H1 (cell line): ENCODE measurements around the gene SNX12. TPM values are rescaled to one million over a fixed set of nuclear protein-coding genes. Genes with fewer than 3 reads are reported as not detected.

Experiments
- BRCA1 ChIP-seq: IDR thresholded peaks from 2 replicates; pipeline ENCODE4 v1.6.1; 2012; ENCODE audit warnings: low read depth, low read length, improper control_type of control experiment
- SIRT6 ChIP-seq: IDR thresholded peaks from one replicate; pipeline ENCODE4 v1.7.1; 2012; ENCODE audit warnings: low read length, inconsistent platforms
- TBP ChIP-seq: IDR thresholded peaks from 2 replicates; pipeline ENCODE4 v1.6.1; 2011; ENCODE audit warnings: low read depth, low read length, improper control_type of control experiment
- TCF12 ChIP-seq: IDR thresholded peaks from 2 replicates; pipeline ENCODE4 v1.6.1; 2011; ENCODE audit warnings: low read depth, mild to moderate bottlenecking, low read length
- polyA plus RNA-seq, 7 experiments: library from polyadenylated mRNA; depleted of rRNA in 3 of 7; stranded (reverse) in 5 of 7; unstranded in 2 of 7; fragments of >200 nt in 5 of 7; fragments of 200-250 nt in 2 of 7; gene quantifications; 1 replicate in 5 of 7; 2 replicates in 1 of 7; 4 replicates in 1 of 7; pipeline versions ENCODE4 v1.2.1 to v1.2.3, GENCODE V29; 2011 to 2013; ENCODE audit warnings: missing spikeins in 2 of 7, mixed read lengths in 2 of 7
- total RNA-seq: library from RNA; stranded (reverse); fragmentation: NEBNext Ultra II Directional; extraction: Animal tissue kit (Norgen Biotek cat#: 25700); gene quantifications from 2 replicates; pipeline ENCODE4 v1.2.1, GENCODE V29; 2021
- TF ChIP-seq, protein P1 (sequence below): fragments of 300-600 bp; sonication (generic); IDR thresholded peaks from 2 replicates; pipeline ENCODE4 v1.7.1; 2012; ENCODE audit warnings: low read length, moderate library complexity, mild to moderate bottlenecking, inconsistent platforms; ENCODE audit not compliant: insufficient replicate concordance

SNX12 gene
- total and polyA plus RNA-seq, 2 of the 8 experiments (the other 6 are each of a cell fraction or from before 2014, with no cell fraction given), result 72.1 to 74.2 TPM

DNA sequence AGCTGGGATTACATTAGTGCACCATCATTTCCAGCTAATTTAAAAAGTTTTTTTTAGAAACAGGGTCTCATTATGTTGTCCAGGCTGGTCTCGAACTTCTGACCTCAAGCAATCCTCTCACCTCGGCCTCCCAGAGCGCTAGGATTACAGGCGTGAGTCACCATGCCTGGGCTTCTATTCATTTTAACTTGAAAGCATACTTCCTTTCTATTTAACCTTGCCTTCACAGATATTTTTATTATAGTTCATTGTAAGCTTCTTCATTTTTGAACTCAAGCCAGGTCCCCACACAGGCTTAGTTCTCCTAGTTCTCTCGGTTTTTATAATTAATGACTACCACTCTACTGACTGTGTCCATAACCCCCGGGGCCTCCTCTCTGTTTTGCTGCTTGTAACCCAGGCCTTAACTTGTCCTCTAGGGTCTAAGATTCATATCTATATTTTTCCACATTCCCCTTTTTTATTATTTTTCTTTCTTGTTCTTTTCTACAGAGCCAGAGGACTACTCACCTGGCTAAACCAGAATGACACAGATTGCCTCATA lies 50.7 kb downstream of the SNX12 start (continued):
- TF ChIP-seq, protein P1, sequence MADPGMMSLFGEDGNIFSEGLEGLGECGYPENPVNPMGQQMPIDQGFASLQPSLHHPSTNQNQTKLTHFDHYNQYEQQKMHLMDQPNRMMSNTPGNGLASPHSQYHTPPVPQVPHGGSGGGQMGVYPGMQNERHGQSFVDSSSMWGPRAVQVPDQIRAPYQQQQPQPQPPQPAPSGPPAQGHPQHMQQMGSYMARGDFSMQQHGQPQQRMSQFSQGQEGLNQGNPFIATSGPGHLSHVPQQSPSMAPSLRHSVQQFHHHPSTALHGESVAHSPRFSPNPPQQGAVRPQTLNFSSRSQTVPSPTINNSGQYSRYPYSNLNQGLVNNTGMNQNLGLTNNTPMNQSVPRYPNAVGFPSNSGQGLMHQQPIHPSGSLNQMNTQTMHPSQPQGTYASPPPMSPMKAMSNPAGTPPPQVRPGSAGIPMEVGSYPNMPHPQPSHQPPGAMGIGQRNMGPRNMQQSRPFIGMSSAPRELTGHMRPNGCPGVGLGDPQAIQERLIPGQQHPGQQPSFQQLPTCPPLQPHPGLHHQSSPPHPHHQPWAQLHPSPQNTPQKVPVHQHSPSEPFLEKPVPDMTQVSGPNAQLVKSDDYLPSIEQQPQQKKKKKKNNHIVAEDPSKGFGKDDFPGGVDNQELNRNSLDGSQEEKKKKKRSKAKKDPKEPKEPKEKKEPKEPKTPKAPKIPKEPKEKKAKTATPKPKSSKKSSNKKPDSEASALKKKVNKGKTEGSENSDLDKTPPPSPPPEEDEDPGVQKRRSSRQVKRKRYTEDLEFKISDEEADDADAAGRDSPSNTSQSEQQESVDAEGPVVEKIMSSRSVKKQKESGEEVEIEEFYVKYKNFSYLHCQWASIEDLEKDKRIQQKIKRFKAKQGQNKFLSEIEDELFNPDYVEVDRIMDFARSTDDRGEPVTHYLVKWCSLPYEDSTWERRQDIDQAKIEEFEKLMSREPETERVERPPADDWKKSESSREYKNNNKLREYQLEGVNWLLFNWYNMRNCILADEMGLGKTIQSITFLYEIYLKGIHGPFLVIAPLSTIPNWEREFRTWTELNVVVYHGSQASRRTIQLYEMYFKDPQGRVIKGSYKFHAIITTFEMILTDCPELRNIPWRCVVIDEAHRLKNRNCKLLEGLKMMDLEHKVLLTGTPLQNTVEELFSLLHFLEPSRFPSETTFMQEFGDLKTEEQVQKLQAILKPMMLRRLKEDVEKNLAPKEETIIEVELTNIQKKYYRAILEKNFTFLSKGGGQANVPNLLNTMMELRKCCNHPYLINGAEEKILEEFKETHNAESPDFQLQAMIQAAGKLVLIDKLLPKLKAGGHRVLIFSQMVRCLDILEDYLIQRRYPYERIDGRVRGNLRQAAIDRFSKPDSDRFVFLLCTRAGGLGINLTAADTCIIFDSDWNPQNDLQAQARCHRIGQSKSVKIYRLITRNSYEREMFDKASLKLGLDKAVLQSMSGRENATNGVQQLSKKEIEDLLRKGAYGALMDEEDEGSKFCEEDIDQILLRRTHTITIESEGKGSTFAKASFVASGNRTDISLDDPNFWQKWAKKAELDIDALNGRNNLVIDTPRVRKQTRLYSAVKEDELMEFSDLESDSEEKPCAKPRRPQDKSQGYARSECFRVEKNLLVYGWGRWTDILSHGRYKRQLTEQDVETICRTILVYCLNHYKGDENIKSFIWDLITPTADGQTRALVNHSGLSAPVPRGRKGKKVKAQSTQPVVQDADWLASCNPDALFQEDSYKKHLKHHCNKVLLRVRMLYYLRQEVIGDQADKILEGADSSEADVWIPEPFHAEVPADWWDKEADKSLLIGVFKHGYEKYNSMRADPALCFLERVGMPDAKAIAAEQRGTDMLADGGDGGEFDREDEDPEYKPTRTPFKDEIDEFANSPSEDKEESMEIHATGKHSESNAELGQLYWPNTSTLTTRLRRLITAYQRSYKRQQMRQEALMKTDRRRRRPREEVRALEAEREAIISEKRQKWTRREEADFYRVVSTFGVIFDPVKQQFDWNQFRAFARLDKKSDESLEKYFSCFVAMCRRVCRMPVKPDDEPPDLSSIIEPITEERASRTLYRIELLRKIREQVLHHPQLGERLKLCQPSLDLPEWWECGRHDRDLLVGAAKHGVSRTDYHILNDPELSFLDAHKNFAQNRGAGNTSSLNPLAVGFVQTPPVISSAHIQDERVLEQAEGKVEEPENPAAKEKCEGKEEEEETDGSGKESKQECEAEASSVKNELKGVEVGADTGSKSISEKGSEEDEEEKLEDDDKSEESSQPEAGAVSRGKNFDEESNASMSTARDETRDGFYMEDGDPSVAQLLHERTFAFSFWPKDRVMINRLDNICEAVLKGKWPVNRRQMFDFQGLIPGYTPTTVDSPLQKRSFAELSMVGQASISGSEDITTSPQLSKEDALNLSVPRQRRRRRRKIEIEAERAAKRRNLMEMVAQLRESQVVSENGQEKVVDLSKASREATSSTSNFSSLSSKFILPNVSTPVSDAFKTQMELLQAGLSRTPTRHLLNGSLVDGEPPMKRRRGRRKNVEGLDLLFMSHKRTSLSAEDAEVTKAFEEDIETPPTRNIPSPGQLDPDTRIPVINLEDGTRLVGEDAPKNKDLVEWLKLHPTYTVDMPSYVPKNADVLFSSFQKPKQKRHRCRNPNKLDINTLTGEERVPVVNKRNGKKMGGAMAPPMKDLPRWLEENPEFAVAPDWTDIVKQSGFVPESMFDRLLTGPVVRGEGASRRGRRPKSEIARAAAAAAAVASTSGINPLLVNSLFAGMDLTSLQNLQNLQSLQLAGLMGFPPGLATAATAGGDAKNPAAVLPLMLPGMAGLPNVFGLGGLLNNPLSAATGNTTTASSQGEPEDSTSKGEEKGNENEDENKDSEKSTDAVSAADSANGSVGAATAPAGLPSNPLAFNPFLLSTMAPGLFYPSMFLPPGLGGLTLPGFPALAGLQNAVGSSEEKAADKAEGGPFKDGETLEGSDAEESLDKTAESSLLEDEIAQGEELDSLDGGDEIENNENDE, result no peak
- TF ChIP-seq TBP (no peak), TCF12 (no peak), BRCA1 (no peak), SIRT6 (no peak)
